GM21786 (cell line): ENCODE measurements around the gene TSPAN32.

Source experiments
- ATAC-seq: cut with Tn5 transposase; IDR thresholded peaks from one replicate; pipeline ENCODE4 v1.9.1; 2021; ENCODE audit not compliant: unreplicated experiment

TSPAN32 gene

GRCh38 chr11:2302896-2303626, 1.2 kb downstream of the TSPAN32 start:
- ATAC-seq: no peak

DNA sequence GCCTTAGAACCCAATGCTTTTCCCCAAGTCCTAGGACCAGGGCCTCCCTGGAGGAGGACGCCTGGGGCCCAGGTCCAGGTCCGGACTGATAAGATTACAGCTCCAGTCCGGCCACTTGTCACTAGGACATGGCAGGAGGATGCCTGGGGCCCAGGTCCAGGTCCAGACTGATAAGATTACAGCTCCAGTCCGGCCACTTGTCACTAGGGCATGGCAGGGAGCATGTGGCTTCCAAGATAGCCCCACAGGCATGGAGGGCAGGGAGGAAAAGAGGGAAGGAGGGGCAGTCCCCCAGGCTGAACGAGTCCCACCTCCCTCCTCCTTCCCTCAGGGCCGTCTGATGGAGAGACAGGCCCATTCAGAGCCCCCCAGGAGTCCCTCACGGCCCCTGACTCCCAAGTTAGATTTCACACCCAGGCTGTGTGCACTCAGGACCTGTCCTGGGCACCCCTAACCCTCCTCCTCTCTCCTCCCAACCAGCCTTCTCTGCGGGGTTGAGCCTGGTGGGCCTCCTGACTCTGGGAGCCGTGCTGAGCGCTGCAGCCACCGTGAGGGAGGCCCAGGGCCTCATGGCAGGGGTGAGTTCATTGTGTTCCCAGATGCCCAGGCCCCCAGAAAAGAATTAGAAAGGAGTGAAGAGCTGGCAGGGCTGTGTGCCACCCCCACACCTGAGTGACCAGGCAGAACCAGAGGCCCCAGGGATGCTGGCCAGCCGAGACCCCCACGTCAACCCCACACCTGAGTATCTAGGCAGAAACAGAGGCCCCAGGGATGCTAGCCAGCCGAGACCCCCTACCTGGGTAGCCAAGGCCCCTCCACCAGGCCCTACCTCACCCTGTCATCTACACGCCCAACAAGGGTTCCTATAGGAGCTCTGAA, 2.1 kb downstream of the TSPAN32 start:
- ATAC-seq: no peak

DNA sequence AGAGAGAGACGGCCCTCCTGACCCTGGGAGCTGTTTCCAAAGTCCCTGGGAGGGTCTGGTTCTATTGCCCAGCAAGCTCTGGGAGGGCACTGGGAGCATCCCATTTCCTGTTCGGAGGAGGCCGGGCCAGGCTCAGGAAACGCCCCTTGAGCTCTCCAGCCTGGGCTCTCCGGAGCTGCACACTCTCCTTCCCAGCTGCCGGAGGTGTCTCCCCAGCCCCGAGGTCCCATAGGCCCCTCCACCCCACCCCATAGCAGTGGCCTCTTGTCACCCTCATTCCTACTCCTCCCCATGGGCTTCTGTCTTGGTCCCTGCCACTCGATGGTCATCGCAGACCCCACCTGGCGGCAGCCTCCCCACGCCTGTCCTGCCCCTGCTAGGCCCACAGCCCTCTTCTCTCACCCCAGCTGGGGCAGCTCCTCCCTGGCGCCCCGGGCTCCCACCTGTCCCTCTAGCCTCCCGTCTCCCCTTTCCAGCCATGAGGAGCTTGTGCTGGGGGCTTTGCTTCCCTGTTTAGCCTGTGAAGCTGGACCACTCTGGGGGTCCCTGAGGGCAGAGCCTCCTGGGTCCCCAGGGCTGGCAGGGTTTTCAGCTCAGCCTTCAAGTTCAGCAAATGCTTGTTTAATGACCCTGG, 2.8 kb downstream of the TSPAN32 start:
- ATAC-seq: no peak

GRCh38 chr11:2305140-2305778, 3.4 kb downstream of the TSPAN32 start:
- ATAC-seq: no peak

GRCh38 chr11:2305788-2306451, 4.1 kb downstream of the TSPAN32 start:
- no peak for ATAC-seq

GRCh38 chr11:2306452-2306823, 4.6 kb downstream of the TSPAN32 start:
- no peak for ATAC-seq

- no peak for ATAC-seq
Measured at GRCh38 chr11:2306877-2307500, 5.2 kb downstream of the TSPAN32 start.

- no peak for ATAC-seq
Measured at GRCh38 chr11:2307501-2308331, 5.9 kb downstream of the TSPAN32 start.

- ATAC-seq: no peak
Measured at GRCh38 chr11:2308713-2309112, 6.9 kb downstream of the TSPAN32 start.

GRCh38 chr11:2309251-2310072, 7.6 kb downstream of the TSPAN32 start:
- ATAC-seq: no peak

- no peak for ATAC-seq
Measured at GRCh38 chr11:2310073-2310785, 8.4 kb downstream of the TSPAN32 start.

GRCh38 chr11:2310786-2311352, 9.1 kb downstream of the TSPAN32 start:
- no peak for ATAC-seq

GRCh38 chr11:2311353-2312133, 9.7 kb downstream of the TSPAN32 start:
- ATAC-seq: no peak

GRCh38 chr11:2312232-2313042, 10.6 kb downstream of the TSPAN32 start:
- no peak for ATAC-seq

DNA sequence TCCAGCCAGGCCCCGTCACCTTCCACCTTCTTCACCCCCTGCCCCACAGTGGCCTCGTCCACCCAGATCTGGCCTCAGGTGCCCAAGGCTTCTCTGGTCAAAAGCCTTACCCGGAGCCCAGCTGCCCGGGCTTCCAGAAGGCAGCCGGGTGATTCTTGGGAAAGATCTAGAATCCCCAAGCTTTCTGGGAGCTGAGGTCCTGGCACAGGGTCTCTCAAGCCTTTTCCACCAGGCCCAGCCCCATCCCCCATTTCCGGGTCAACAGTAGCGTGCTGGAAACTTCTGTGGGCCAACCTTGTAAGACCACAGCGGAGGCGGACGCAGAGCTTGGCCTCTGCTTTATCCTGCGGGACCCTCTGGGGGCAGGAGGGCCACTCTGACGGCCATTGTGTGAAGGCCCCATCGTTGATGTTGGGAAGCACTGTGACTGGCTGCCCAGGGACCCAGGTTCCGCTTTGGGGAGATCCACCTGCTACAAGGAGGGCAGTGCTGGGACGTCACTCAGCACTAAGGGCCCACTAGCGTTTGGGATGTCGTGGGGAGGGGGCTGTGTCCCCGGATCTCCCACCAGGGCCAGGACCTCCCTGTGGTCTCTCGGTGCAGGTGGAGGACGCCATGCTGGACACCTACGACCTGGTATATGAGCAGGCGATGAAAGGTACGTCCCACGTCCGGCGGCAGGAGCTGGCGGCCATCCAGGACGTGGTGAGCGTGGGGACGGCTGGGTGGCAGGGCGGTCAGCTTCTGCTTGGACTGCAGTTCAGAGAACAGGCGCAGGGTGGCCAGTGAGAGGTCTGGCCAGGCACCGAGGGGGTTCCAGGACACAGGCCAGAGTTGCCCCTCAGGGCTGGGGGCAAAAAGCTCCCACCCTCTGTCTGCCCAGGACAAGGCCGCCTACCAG, 11.5 kb downstream of the TSPAN32 start:
- ATAC-seq: no peak
